ENCODE results near the gene TRAPPC5.
A peak's percentile ranks its signal among the peaks of the same experiment; 100 is the strongest.

Gene TRAPPC5

DNA sequence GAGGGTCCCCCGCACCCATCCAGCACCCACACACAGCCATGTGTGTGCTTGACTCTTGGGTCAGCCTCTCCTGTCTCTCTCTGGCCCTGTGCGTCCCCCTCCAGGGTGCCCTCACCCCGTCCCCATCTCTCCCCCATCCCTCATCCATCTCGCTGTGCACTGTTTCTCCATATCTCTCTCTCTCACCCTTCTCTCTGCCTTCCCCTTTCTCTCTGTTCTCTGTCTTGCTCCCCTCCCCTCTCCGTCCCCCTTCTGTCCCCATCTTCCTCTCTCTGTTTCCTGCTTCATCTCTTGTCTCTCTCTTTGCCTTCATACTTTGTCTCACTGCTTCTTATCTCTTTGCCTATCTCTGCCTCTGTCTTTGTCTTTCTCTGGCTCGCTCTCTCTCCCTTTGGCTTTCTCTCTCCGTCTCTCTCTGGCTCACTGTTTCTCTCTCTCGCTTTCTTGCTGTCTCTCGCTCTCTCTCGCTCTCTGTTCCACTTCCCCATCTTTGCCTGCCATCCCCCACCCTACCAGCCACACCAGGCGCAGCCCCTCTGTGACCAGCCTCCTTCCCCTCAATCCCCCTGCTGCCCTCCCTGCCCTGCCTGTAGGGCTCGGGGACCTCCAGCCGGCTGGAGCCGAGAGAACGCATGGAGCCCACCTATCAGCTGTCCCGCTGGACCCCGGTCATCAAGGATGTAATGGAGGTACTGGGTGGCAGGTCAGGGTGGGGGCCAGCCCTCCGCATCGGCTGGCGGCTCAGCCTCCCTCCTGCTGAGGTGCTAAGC is 34.8 kb upstream of the TRAPPC5 start:
- DNase-seq (ENCODE audit: low read depth): no peak

DNA sequence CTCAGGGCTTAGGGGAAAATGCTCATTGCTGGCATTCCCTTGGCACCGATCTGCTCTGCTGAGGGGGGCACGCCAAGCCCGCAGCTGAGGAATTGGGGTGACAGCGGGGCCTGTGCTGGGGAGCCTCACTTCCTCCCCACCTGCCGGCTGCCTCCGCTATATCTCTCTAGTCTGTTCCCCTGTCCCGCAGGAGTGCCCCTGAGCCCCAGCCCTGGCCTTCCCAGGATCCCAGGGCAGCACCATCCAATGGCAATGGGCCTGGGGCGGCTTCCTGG is 34.3 kb upstream of the TRAPPC5 start:
- no peak for DNase-seq (ENCODE audit: low read depth)

DNA sequence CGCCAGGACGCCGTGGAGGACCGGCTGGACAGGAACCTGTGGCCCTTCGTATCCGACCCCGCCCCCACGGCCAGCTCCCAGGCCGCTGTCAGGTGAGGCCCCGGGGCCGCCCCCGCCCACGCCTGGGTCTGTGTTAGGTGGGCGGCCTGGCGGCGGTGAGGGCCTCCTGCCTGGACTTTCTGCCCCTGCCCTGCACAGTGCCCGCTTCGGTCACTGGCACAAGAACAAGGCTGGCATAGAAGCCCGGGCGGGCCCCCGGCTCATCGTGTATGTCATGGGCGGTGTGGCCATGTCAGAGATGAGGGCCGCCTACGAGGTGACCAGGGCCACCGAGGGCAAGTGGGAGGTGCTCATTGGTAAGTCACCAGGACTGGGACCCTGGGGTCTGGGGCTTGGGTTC is 33.5 kb upstream of the TRAPPC5 start:
- no peak for DNase-seq (ENCODE audit: low read depth)

DNA sequence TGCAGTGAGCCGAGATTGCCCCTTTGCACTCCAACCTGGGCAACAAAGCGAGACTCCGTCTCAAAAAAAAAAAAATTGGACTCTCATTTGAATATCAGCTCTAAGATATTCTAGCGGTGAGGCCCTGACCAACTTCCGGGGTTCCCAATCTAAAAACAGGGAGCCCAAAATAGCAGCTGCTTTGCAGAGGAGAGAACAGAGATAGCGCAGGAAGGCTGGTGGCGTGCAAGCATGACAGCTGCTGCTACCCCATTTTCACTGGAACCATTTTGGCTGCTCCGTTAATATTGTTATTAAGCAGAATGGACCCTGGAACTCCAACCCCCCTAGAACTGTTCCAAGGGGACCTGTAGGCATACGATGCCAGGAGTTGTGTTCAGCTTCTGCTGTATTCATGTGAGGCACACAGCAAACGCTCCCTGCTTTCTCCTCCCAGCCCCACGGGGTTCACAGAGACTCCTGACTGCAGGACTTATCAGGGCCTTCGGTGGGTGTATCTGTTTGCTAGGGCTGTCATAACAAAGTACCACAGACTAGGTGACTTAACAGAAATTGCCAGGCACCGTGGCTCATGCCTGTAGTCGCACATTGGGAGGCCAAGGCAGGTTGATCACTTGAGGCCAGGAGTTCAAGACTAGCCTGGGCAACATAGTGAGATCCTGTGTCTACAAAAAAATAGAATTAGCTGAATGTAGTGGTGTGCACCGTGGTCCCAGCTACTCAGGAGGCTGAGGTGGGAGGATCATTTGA is 32.2 kb upstream of the TRAPPC5 start:
- DNase-seq (ENCODE audit: low read depth): no peak

DNA sequence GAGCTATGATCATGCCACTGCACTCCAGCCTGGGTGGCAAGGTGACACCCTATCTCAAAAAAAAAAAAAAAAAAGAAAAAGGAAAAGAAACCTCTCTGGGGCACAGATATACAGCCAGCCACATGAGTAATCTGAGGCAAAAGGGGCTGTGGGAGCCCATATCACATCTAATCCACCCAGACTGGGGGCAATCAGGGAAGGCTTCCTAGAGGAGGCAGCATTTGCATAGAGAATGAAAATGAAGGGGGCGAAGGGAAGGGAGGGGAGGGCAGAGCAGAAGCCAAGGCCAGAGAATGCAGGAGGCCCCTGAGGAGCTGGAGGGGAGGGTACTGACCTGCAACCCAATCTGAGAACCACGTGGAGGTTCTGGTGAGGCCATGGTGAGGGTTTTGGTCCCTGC is 30.5 kb upstream of the TRAPPC5 start:
- DNase-seq (ENCODE audit: low read depth): no peak

DNA sequence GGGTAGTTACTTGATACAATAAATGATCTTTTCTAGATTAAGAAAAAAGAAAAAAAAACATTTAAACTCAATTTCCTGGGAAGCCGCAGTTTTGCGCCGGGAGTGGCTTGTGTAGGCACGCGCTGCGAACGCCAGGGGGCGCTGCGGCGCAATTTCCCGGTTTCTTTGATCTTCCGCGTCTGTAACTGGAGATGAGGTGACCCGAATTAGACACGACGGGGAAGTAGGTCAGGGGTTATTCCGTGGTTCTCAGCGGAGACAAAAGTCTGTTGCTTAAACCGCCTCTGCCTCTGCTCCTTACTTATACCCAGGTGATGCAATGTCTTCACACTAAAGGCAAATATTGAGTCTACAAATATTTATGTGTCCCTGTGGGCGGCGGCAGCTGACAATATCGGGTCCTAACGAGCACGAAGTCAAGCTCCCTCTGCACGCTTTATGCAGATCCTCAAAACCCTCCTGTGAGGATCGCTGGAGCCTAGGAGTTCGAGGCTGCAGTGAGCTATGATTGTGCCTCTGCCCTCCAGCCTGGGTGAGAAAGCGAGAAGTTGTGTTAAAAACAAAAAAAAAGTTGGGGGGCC is 28.5 kb upstream of the TRAPPC5 start:
- peak; percentile 76 for DNase-seq (ENCODE audit: low read depth)

DNA sequence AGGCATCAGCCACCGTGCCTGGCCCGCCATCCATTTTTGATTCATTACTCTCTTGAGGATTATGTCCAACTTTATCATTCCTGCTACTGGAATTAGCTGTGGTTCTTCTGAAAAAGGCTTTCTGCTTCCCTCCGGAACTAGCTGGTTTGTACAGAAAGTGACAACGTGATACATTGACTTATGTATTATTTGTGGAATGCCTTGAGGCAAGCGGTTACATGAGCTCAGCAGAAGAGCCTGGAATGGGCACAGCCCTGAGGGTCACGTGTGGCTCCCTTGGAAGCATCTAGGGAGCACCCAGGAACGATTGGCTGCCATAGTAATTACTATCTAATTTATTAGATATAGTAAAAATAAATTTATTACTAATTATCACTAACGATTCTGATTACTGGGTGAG is 26.2 kb upstream of the TRAPPC5 start:
- DNase-seq (ENCODE audit: low read depth): no peak

DNA sequence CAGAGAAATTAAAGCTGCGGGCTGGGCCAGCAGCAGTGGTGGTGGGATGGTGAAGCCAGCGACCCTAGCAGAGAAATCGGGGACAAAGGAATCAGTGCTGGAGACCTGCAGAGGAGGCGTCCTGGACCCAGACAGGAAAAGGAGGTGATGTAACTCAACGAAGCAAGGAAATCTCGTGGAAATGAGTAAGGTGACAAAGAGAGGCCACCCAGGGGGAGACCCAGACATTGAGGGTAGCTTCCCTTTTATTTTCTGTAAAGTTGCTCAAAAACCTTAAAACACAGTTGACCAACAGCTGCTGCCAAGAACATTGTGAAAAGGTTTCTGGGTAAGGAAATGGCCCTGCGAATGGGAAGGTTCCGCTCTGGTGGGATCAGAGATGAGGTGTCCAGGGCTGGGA is 25.1 kb upstream of the TRAPPC5 start:
- DNase-seq (ENCODE audit: low read depth): no peak

DNA sequence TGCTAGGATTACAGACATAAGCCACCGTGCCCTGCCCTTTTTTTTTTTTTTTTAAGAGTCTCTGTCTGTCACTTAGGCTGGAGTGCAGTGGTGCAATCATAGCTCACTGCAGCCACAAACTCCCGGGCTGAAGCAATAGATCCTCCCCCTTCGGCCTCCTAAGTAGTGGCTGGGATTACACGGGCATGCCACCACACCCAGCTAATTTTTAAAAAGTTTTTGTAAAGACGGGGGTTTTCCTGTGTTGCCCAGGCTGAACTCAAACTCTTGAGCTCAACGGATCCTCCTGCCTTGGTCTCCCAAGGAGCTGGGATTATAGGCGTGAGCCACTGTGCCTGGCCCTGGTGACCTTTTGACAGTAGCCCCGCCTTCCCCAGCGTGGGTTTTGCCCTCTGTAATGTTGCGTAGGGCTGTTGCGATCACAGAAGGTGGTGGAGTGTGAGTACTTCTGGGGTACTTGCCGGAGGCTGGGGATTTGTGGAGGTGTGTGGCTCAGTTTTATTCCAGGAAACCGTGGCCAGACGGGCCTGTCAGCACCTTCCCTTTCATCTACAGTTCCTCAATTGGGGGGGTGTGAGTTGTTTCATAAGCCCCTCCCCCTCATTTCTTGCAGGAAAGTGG is 23.4 kb upstream of the TRAPPC5 start:
- no peak for DNase-seq (ENCODE audit: low read depth)

DNA sequence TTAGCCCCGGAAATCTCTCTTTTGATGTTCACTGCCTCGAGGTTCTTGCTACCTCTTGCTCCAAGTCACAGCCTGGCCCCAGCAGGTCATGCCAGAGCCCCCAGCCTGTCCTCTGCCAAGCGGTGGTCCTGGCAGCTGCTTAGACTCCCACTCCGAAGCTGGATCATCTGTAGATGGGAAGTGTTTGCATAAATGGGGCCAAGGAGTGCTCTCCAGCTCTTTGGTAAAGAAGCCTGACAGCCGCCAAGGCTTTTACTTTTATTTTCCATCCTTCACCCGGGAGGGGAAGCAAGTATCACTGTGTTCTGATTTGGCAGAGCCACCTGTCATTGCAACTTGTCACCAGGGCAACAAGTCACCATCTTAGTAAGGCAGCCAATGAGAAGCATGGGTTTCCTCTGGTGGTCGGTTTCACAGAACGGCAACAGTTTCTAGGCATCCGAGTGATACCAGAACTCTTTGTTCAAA is 22.4 kb upstream of the TRAPPC5 start:
- DNase-seq (ENCODE audit: low read depth): no peak

DNA sequence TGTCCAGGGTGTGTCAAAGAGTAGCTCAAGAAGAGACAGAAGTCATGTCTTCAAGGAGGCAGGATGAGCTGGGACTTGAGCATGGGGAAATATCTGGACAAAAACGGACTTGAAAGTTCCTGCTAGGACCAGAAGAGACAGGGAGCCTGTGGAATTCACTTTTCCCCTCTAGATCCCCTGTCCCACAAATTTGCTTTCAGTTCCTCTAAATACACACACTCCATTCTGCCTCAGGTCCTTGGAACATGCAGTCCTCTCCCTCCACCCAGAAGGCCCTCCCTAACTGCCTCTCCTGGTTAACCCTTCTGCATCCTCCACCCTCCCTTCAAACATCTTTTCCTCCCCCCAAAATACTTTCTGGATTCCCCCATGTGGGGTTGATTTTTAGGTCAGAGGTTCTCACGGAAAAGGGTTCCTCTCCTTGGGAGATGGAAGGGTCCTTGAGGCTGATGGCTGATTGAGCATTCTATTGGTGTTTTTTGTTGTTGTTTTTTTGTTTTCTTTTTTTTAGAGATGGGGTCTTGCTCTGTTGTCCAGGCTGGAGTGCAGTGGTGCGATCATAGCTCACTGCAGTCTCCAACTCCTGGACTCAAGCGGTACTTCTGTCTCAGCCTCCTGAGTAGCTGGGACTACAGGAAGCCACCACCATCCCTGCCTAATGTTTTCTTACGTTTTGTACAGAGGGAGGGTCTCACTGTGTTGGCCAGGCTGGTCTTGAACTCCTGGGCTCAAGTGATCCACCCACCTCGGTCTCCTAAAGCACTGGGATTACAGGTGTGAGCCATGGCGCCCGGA is 18.7 kb upstream of the TRAPPC5 start:
- no peak for DNase-seq (ENCODE audit: low read depth)

DNA sequence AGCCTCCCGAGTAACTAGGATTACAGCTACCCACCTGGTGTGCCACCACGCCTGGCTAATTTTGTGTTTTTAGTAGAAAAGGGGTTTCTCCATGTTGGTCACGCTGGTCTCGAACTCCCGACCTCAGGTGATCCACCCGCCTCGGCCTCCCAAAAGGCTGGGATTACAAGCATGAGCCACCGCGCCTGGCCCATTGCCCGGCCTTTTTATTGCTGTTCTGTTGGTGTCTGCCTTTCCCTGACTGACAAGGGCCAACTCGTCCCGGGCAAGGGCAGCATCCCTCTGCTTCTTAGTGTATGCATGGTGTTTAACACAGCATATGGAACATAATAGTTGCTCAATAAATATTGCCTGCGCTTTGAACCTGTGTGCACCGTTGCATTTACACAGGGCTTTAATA is 18.0 kb upstream of the TRAPPC5 start:
- no peak for DNase-seq (ENCODE audit: low read depth)

DNA sequence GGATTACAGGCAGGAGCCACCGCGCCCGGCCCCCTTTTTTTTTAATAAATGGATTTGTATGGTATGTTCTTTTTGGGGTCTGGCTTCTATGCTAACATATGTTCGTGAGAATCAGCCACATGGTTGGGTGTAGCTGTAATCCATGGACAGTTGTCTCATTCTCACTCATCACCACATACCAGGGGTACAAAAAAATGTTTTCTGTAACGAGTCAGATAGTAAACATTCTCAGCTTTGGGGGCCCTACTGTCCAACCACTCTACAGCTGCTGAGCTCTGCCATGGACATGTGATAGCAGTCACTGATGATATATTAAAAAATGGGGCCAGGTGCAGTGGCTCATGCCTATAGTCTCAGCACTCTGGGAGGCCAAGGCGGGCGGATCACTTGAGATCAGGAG is 16.9 kb upstream of the TRAPPC5 start:
- DNase-seq (ENCODE audit: low read depth): no peak

DNA sequence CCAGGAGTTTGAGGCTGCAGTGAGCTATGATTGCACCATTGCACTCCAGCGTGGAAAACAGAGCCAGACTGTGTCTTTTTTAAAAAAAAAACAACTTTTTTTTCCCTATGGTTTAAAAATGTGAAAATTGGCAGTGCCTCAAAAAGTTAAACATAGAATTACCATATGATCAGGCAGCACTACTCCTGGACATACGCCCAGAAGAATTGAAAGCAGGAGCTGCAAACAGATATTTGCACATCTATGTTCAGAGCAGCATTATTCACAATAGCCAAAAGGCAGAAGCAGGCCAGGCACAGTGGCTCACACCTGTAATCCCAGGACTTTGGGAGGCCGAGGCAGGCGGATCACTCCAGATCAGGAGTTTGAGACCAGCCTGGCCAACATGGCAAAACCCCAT is 15.6 kb upstream of the TRAPPC5 start:
- no peak for DNase-seq (ENCODE audit: low read depth)

DNA sequence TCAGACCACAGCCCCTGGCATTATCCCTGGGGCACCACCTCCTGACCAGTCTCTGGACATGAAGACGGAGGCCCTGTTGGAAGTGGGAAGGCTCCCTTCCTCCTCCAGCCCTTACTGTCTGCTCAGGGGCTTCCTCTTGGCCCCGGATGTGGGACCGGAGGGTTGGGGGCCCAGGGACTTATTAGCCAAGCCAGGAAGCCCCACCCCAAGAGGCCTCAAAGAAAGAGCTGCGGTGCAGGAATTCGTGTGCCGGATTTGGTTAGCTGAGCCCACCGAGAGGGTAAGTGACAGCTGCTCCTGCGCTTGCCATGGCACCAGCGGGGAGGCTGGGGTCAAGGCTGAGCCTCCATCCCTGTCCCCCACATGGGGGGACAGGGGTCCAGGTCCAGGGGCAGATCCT is 11.8 kb upstream of the TRAPPC5 start, which contains the start of gene RETN:
TSS of gene RETN (plus strand) at position 208 of the 400 bp plus-strand sequence. CDS start 278 bp downstream, outside the sequence.
- no peak for DNase-seq (ENCODE audit: low read depth)

DNA sequence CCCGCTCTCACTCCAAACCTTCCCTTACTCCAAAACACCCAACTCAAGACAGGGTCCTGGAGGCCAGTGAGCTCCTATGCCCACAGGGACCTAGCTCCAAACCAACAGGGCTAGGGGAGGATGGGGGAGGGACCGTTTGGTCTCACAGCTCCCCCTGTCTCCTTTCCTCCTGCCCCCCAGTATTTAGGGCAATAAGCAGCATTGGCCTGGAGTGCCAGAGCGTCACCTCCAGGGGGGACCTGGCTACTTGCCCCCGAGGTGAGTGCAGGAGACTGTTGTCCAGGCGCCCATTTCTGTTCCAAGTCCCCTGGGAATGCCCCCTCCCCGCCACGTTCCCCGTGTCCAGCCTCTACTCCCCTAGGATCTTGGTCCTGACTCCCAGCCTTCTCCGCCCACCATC is 11.0 kb upstream of the TRAPPC5 start:
- DNase-seq (ENCODE audit: low read depth): no peak

DNA sequence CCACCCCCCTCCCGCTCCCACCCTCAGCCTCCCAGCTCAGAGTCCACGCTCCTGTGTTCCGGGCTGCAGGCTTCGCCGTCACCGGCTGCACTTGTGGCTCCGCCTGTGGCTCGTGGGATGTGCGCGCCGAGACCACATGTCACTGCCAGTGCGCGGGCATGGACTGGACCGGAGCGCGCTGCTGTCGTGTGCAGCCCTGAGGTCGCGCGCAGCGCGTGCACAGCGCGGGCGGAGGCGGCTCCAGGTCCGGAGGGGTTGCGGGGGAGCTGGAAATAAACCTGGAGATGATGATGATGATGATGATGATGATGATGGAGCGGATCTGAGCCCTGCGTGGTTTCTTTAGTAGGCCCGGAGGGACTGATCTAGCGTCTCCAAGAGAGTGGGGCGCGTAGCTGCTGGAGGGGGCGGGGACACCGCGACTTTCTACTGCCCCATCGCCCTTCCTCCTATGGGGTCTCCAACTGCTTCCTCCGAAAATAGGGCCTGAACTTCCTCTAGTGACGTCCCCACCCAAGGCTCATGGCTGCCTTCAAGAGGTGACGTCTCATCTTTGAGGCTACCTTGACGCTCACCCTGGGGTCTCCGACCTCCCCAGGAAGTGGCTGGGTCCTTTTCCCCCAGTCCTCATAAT is 10.4 kb upstream of the TRAPPC5 start:
- no peak for DNase-seq (ENCODE audit: low read depth)

DNA sequence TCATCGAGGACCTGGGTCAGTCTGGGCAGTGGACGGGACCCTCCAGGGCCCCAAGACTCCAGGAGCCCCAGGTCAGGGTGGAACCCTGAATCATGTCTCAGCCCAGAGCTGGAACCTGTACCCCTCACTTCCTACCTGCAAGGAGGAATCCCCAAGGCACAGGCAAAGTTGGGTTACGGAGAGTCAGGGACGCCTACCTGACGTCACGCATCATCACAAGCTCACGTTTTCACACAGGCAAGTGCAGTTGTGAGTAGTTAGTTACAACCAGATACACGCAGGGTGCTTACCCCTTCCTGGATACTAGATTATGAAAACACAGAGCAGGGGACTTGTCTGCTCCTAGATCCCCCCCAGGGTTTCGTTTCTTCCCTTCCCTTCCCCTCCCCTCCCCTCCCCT is 9.8 kb upstream of the TRAPPC5 start:
- no peak for DNase-seq (ENCODE audit: low read depth)

DNA sequence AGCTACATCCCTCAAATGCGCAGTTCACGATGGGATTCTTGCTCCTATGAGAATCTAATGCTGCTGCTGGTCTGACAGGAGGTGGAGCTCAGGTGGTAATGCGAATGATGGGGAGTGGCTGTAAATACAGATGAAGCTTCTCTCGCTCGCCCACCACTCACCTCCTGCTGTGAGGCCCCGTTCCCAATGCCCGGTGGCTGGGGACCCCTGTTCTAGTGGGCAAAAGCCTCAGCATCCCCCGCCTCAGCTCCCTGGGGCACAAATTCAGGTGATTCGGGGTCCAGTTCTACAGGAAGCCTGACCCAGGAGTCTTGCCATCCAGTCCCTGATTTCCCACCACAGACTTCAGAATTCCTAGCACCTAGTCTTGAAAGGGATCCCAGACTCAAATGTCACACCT is 8.1 kb upstream of the TRAPPC5 start:
- DNase-seq (ENCODE audit: low read depth): no peak

DNA sequence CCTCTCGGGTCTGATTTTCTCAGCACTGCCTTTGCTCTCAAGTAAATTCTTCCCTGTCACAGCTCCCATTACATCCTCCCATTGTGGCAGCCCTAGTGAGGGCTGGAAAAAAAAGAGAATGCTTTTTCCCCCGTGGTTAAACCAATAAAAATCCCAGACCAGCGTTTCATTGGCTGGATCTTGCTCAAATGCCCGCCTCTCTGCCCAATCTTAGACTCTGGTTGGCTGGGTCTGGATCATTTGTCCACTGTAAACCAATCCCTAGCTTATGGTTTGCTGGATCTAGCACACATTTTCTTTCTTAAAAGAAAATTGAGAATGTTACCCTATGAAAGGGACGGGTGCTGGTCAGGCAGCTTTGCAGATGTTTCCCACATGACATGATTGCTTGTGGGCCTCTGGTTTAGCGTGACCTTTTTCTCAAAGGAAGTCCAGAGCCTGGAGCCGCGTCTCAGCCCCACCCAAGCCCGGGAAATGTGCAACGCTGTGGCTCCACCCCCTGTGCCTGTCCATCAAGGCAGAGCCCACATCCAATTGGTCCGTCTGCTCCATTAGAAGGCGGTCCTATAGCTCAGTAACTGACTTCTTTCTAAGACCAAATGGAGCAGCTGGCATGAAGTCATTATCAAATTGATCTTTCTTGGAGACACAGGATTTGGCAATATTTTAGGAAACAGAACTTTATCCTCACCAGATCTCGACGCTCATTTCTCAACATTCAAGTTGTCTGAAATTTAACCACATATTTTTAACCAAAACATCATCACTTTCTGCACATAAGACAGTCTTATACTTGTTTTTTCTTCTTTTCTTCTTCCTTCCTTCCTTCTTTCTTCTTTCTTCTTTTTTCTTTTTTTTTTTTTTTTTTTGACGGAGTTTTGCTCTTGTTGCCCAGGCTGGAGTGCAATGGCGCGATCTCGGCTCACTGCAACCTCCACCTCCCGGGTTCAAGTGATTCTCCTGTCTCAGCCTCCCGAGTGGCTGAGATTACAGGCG is 6.3 kb upstream of the TRAPPC5 start:
- DNase-seq (ENCODE audit: low read depth): no peak

Measured in stimulated activated CD8-positive, alpha-beta memory T cell treated with anti-CD3 and anti-CD28 coated beads, Interleukin-15, amount 100 ng/mL, for 1 hour (primary cell).